SU-DHL-6 (cell line): ENCODE measurements around the gene KIAA0586.

Source experiments
- EZH2phosphoT487 ChIP-seq: fragments of 200-600 bp; sonication (generic), shearing (Covaris generic); conservative IDR thresholded peaks from 2 replicates; pipeline ENCODE4 v1.6.1; 2018; ENCODE audit warnings: mild to moderate bottlenecking, antibody characterized with exemption, low read length, moderate library complexity, mixed read lengths
- TF ChIP-seq, protein P1 (sequence below): fragments of 200-600 bp; sonication (generic); IDR thresholded peaks from one replicate; pipeline ENCODE4 v1.5.1; 2017; ENCODE audit warnings: antibody characterized with exemption, mild to moderate bottlenecking, low read length, moderate library complexity; ENCODE audit not compliant: insufficient read depth, poor library complexity, severe bottlenecking

DNA sequence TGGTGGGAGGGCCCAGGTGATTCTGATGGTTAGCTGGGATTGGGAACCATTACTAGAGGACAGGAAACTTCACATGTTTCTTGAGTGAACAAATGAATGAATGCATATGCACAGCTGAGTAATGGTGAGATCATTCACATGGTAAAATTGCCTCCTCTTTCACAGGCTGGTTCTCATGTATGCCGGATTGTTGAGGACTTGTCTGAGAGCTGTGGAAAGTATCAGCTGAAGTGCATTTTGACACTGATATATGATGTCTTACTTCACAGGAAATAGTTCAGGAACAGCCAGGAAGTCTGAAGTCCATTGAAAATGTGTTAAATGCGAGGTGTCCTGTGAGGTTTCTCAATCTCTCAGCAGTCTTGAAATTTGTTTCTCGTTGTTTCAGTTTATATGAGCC, 132.7 kb downstream of the KIAA0586 start:
- TF ChIP-seq, protein P1, sequence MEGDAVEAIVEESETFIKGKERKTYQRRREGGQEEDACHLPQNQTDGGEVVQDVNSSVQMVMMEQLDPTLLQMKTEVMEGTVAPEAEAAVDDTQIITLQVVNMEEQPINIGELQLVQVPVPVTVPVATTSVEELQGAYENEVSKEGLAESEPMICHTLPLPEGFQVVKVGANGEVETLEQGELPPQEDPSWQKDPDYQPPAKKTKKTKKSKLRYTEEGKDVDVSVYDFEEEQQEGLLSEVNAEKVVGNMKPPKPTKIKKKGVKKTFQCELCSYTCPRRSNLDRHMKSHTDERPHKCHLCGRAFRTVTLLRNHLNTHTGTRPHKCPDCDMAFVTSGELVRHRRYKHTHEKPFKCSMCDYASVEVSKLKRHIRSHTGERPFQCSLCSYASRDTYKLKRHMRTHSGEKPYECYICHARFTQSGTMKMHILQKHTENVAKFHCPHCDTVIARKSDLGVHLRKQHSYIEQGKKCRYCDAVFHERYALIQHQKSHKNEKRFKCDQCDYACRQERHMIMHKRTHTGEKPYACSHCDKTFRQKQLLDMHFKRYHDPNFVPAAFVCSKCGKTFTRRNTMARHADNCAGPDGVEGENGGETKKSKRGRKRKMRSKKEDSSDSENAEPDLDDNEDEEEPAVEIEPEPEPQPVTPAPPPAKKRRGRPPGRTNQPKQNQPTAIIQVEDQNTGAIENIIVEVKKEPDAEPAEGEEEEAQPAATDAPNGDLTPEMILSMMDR = no peak
- no peak for TF ChIP-seq EZH2phosphoT487
